HG03439 (cell line): ENCODE measurements around the gene APH1B.
"Not testable (repeated sequence)": the region's sequence is repeated elsewhere in the genome, so short reads cannot be mapped to it uniquely, and the experiment has no call there.

Experiments
- ATAC-seq: cut with Tn5 transposase; IDR thresholded peaks from one replicate; pipeline ENCODE4 v1.9.1; 2021; ENCODE audit warnings: mild to moderate bottlenecking, moderate library complexity; ENCODE audit not compliant: unreplicated experiment

APH1B gene

GRCh38 chr15:63329567-63330350 is 52.4 kb downstream of the APH1B start:
- ATAC-seq: no peak

- ATAC-seq: no peak
Measured at GRCh38 chr15:63330926-63331325, 53.5 kb downstream of the APH1B start.

GRCh38 chr15:63331456-63331855 is 54.1 kb downstream of the APH1B start:
- ATAC-seq: no peak

- no peak for ATAC-seq
Measured at GRCh38 chr15:63332367-63333124, 55.1 kb downstream of the APH1B start.

GRCh38 chr15:63334821-63335220 is 57.4 kb downstream of the APH1B start:
- ATAC-seq: no peak

GRCh38 chr15:63335543-63336240 is 58.3 kb downstream of the APH1B start:
- no peak for ATAC-seq

- no peak for ATAC-seq
Measured at GRCh38 chr15:63337046-63337445, 59.6 kb downstream of the APH1B start.

- no peak for ATAC-seq
Measured at GRCh38 chr15:63338170-63338569, 60.8 kb downstream of the APH1B start.

- ATAC-seq: no peak
Measured at GRCh38 chr15:63339006-63339766, 61.8 kb downstream of the APH1B start.

GRCh38 chr15:63339836-63340235 is 62.4 kb downstream of the APH1B start:
- no peak for ATAC-seq

GRCh38 chr15:63340353-63340752 is 62.9 kb downstream of the APH1B start:
- ATAC-seq: no peak

GRCh38 chr15:63340878-63341277 is 63.5 kb downstream of the APH1B start:
- ATAC-seq: no peak

- no peak for ATAC-seq
Measured at GRCh38 chr15:63341898-63342297, 64.5 kb downstream of the APH1B start.

GRCh38 chr15:63342996-63343562 is 65.7 kb downstream of the APH1B start:
- not testable (repeated sequence) for ATAC-seq

- no peak for ATAC-seq
Measured at GRCh38 chr15:63344731-63345390, 67.5 kb downstream of the APH1B start.

GRCh38 chr15:63345391-63345752 is 68.0 kb downstream of the APH1B start:
- ATAC-seq: no peak

GRCh38 chr15:63347074-63347857 is 69.9 kb downstream of the APH1B start:
- no peak for ATAC-seq

GRCh38 chr15:63348392-63348791 is 71.0 kb downstream of the APH1B start:
- no peak for ATAC-seq

- ATAC-seq: no peak
Measured at GRCh38 chr15:63349156-63349555, 71.8 kb downstream of the APH1B start.
